HG02840 (cell line): ENCODE measurements around the gene FOXK1.
"Not testable (repeated sequence)": the region's sequence is repeated elsewhere in the genome, so short reads cannot be mapped to it uniquely, and the experiment has no call there.

Experiments
- ATAC-seq: cut with Tn5 transposase; IDR thresholded peaks from one replicate; pipeline ENCODE4 v1.9.1; 2021; ENCODE audit warnings: mild to moderate bottlenecking, moderate library complexity, moderate number of reproducible peaks; ENCODE audit not compliant: unreplicated experiment, low FRiP score

The FOXK1 gene

DNA sequence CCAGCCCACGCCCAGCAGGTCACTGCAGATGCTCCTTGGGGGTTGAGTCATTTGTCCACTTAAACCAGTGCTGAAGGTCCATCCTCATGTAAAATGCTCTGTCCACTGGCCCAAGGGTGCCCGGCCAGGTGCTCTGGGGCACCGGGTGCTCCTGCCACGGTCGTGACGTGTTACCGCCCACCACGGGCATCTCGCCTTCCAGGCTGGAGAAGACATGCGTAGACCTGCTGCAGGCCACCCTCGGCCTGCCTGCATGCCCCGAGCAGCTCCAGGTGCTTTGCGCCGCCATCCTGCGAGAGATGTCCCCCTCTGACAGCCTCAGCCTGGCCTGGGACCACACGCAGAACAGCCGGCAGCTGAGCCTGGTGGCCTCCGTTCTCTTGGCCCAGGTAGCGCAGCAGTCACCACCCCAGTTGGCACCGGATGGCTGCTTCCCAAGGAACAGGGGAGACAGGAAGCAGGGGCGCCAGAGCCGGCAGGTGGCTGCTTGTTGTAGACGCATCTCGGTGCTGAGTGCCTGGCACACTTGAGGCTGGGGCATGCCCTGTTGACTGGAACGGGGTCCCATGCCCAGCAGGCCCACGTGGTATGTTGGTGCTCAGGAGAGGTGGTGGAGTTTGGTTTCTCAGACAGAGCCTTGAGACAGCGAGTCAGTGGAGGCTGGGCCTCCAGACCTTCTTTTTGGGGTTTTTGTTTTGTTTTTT lies 99.4 kb downstream of the FOXK1 start:
- no peak for ATAC-seq

DNA sequence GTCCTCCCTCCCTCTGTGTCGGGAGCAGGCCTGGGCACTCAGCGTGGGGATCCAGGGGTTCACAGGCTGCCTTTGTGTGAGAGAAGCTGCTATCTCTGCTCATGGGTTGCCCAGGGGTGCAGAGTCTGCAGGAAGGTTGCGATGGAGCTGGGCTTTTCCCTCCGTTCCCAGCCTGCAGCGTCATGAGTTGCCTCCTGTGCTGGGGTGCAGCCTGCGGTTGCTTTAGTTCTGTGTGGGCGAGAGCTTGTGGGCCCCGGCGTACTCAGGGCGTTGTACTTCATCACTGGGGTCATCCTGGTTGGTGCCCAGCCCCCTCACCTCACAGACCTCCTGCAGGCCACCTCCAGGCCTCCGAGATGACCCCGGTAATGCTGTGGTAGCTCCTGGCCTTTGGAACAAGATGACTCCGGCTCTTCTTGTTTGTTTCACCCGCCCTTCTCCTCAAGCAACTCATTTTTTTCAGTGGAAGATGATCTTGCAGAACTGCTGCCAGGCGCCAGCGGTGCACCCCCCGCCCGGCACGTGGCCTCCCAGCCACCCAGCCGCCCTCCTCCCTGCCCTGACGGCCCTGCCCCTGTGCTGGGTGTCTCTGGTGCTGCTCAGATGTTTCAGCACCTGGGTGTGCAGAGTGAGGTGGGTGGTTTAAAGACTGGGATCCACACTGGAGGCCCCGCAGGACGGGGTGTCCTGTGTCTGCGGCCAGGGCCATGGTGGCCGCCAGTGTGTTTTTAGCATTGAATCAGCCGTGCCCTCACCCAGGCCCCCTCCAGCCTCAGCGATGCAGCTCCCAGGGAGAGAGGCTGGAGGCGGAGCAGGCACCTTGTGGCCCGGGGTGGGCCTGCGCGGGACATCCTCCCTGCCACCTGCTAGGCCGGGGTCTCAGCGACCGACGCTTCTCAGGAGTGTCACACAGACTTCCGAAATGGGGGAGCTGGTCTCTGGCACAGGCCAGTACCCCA lies 100.5 kb downstream of the FOXK1 start:
- no peak for ATAC-seq

GRCh38 chr7:4783292-4783652 lies 101.2 kb downstream of the FOXK1 start:
- ATAC-seq, result no peak

- ATAC-seq, result no peak
Measured at GRCh38 chr7:4783762-4784351, 101.8 kb downstream of the FOXK1 start.

DNA sequence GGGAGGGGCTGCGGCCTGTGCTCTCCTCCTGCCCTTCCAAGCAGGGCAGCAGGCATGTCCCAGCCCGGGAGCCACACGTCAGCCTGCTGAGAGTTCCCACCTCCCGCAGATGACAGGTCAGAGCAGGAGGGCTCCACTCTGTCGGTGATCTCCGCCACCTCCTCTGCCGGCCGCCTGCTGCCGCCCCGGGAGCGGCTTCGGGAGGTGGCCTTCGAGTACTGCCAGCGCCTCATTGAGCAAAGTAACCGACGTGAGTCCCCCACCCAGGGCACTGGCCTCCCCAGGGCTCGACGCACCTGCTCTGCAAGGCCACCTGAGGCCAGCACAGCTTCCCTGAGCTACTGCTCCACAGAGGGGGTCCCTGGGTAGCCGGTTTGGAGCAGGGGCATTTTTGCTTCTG lies 102.7 kb downstream of the FOXK1 start:
- no peak for ATAC-seq

DNA sequence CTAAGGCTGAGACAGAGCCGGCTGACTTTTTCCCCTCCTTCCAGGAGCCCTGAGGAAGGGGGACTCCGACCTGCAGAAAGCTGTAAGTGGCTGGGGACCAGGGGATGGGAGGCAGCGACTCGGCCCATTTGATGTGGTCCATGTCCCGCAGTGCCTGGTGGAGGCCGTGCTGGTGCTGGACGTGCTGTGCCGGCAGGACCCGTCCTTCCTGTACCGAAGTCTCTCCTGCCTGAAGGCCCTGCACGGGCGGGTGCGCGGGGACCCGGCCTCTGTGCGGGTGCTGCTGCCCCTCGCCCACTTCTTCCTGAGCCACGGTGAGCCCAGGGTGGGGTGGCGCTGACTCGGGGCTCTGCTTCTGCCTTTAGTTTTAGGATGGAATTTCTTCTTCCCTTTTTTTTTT lies 103.3 kb downstream of the FOXK1 start:
- no peak for ATAC-seq

DNA sequence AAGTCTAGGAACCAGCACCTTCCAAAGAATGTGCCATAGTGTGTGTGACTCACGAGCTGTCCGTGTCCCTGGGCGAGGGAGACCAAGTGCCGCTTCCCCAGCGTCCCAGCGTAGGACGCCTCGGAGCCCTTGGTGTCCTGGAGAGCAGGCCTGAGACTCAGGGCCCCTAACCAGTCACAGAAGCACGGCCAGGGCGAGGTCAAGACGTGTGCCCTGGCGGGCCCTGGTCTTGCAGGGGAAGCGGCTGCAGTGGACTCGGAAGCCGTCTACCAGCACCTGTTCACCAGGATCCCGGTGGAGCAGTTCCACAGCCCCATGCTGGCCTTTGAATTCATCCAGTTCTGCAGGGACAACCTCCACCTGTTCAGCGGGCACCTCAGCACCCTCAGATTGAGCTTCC lies 103.9 kb downstream of the FOXK1 start:
- ATAC-seq, result no peak

DNA sequence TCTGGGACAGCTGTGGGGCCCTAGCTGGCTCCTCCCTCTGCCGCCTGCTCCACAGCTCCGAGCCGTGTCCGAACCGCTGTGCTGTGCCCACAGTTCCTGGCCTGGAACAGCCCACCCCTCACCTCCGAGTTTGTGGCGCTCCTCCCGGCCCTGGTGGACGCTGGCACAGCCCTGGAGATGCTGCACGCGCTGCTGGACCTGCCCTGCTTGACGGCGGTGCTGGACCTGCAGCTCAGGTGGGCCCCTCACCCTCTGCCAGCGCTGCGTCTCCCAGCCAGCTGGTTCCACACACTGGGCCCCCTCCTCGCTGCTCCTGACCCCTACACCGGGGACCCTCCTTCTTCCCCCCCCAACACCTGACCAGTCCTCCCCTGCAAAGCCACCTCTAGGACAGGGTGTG lies 105.4 kb downstream of the FOXK1 start:
- ATAC-seq, result no peak

DNA sequence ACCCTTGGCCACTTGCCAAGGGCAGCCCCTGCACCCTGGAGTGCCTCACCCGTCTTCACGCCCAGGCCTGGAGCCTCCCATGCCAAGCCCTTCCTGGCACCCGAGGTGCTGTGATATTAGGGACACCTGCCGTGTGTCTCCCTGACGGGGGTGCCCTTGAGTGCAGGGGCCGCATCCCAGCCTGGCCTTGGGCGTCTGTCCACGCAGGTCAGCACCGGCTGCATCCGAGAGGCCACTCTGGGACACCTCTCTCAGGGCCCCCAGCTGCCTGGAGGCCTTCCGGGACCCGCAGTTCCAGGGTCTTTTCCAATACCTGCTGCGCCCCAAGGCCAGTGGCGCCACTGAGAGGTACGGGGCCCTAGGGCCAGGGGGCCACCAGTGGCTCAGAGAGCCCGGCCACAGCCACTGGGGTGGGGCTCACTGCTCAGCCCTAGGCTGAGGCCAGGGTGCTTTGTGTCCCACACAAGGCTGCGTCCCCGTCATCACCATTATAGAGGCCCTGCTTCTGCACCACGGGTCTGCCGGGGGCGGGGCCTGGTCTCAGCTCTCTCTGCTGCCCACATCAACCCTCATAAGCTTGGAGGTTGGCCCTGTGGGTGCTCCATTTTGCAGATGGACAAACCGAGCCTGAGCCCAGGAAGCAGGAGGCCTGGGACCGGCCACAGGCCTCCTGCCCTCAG lies 106.0 kb downstream of the FOXK1 start:
- no peak for ATAC-seq

GRCh38 chr7:4788627-4789189 lies 106.6 kb downstream of the FOXK1 start:
- ATAC-seq, result no peak

DNA sequence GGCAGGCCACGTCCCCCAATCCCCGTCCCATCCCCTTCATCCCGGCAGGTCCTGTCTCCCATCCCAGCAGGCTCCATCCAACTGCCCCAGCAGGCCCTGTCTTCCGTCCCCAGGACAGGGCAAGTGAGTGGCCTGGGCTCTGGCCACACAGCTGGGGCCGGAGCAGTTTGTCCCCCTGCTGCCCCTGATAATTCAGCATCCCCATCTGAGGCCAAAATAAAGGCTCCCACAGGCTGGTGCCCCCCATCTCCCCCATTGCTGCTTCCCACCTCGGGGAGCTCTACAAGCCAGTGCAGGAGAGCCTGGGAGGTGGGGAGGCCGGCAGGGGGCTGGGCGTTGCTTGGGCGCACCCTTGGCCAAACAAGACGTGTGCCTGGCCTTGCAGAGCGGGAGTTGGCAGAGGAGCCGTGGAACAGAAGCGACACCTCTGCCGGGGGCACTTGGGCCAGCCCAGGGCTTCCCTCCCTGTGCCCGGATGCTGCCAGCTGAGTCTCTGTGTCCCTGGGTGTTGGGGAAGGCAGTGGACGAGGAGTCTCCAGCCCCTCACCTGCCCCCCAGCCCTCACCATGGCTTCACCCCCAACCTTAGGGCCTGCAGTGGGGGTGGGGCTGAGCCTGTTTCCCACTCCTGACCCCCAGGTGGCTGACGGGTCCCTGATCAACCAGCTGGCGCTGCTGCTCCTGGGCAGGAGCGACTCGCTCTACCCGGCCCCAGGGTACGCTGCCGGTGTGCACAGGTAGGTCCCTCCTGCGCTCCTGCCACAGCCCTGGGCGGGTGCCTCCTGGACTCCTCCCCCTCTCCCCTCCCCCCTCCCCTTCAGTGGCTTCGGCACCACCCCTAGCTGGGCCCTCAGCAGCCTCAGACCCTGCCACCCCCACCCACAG lies 107.3 kb downstream of the FOXK1 start:
- no peak for ATAC-seq

DNA sequence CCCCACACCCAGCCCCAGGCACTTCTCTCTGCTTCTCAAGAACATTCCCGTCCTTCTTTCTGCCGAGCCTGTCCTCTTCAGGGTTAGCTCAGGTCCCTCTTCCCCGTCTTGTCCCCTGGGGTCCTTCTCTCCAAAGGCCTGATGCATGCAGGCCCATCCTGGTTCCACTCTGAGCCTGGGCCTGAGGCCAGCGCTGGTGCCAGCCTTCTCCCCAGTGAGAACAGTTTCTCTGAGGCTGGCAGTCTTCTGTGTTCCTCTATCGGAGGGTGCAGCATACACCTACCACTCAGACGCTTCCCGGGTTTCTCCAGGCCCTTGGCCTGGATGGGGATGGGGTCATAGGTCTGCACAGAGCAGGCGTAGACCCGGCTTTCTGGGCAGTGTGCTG lies 108.0 kb downstream of the FOXK1 start:
- ATAC-seq, result no peak

DNA sequence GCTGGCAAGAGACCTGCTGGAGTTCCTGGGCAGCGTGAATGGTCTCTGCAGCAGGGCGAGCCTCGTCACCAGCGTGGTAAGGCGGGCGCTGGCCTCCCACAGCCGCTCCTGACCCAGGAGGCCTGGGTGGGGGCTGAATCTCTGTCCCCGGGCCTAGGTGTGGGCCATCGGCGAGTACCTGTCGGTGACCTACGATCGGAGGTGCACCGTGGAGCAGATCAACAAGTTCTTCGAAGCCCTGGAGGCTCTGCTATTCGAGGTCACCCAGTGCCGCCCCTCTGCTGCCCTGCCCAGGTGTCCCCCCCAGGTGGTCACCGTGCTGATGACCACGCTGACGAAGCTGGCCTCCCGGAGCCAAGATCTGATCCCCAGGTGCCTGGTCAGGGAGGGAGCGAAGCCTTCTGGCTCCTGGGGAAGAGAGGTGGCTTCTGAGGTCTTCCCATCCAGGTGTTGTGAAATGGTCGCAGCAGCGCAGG lies 108.5 kb downstream of the FOXK1 start:
- ATAC-seq, result no peak

GRCh38 chr7:4791101-4791737 lies 109.1 kb downstream of the FOXK1 start:
- ATAC-seq, result no peak

GRCh38 chr7:4791738-4792536 lies 109.8 kb downstream of the FOXK1 start:
- ATAC-seq, result no peak

DNA sequence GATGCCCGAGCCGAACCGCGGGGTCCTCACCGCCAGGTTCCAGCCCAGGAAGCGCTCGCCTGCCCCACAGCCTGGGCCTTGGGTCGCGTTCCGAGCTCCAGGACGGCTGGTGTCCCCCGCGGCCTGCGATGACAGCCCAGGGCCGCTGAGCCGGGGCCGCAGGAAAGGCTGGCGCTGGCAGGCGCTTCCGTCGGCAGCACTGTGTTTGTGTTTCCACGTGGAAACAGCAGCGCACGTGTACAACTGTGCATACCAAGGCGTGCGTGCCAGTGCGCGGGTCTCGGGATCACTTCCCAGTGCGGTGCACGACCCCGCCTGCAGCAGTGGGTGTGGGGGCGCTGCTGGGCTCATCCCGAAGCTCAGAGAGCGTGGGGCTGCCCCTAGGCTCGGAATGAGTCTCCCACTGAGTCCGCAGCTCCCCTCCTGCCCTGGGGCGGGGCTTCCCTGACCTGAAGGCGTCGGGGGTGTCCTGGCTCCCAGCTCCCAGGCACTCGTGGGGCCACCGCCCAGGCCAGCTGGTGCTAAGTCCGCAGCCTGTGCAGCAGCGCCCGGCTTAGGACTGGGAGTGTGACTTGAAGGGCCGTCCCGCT lies 110.5 kb downstream of the FOXK1 start:
- ATAC-seq, result no peak

GRCh38 chr7:4793385-4793993 lies 111.4 kb downstream of the FOXK1 start:
- ATAC-seq, result not testable (repeated sequence)
